ENCODE results near the gene APLP1.

- TF ChIP-seq EZH2 (IDR thresholded peaks at IDR 0.05; ENCODE audit: low read length, missing control alignments) (no peak), CTCF (conservative IDR thresholded peaks at IDR 0.05 in 1 of 2, IDR thresholded peaks at IDR 0.05 in 1 of 2; ENCODE audit: low read depth in 1 of 2, low read length in 2 of 2) (no peak)
Observed at GRCh38 chr19:35868823-35869326, 501 bp downstream of the APLP1 start.

Data from fibroblast of lung (primary cell).